ENCODE measurements around the gene APLF.
A peak's percentile ranks its signal among the peaks of the same experiment; 100 is the strongest.
"Not testable (repeated sequence)": the region's sequence is repeated elsewhere in the genome, so short reads cannot be mapped to it uniquely, and the experiment has no call there.

APLF gene

DNA sequence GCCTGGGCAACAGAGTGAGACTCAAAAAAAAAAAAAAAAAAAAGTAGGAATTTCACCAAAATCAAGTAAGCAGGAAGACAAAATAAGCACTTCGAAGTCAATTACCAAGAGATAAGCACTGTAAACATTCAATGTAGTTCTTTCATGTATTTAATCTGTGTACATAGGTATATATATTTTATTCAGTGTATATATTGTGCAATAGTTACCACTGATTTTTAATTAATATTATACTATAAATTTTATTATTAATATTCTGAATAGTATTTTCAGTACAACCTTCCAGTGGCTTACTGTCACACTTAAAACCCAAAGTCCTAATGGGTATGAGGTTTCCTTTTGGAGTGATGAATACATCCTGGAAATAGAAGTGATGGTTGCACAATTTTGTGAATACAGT, 9.1 kb downstream of the APLF start:
- no peak for DNase-seq (ENCODE audit: low spot score)

DNA sequence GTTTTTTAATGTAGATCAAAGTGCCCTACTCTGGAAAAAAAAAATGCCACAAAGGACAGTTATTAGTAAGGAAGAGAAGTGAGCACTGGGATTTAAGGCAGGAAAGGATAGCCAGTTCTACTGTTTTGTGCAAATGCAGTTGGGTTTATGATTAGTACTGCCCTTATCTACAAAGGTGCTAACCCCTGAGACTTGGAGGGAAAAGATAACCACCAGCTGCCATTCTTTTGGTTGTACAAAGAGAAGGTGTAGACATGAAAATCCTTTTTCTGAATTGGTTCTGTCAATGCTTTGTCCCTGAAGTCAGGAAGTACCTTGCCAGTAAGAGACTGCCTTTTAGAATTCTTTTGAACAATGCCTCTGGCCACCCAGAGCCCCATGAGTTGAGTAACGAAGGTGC, 11.3 kb downstream of the APLF start:
- DNase-seq (ENCODE audit: low spot score): no peak

DNA sequence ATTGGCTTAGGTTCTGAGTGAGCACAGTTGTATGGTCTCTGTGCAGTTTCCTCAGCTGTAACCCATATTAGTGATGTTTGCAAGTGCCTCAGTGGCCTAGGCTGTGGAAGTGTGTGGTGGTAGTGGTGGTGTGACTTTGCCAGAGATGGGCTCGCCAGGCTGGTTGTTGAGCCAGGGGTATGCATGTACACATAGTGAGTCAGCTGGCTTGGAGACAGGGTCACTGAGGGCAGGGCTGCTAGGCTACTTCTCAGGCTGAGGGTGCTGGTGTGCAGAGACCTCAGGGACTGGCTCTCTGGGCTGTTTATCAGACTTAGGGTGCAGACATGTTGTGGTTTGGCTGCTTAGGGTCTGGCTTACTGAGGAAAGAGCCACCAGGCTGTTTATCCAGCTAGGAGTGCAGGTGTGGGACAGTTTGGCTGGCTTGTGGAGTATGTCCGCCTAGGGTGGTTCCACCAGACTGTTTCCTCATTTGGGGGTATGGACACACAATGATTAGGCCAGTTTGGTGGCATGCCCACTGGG, 15.0 kb downstream of the APLF start:
- DNase-seq (ENCODE audit: low spot score): no peak

- DNase-seq (ENCODE audit: low spot score): no peak
These were observed 15.6 kb downstream of the APLF start for GRCh38 chr2:68483011-68483410.

GRCh38 chr2:68487773-68488355, 20.5 kb downstream of the APLF start:
- peak; percentile 34 for DNase-seq (ENCODE audit: low spot score)

- not testable (repeated sequence) for DNase-seq (ENCODE audit: low spot score)
These were observed 21.2 kb downstream of the APLF start for GRCh38 chr2:68488605-68489004.

DNA sequence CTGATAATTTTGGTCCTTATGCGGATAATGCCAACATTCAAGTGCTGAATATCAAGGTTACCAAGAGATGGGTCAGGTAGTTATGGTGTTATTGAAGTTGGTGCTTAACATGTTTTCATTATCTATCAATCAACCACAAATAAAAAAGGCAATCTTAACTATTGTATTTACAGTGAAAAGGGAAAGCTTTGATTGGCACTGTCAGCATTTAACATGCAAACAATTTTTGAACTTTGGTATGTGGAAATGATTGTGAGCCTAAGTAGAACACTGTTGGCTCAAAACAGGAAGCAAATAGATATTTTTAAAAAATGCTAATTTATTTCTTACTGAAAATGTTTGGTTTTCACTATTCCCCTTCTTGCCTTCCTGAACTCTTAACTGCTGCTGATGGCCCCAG, 21.9 kb downstream of the APLF start:
- DNase-seq (ENCODE audit: low spot score): no peak

DNA sequence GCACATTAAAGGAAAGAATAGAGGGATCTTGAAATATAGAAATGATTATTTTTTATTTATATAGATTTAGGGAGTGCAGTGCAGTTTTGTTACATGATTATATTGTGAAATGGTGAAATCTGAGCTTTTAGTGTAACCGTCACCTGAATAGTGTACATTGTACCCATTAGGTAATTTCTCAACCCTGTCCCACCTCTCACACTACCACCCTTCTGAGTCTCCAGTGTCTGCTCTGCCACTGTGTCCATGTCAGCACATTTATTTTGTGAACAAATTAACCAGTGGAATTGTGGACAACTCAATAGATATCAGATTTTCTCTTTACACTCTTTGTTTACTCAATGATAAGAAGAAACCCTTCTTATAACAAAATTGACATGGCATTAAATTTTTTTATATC, 24.2 kb downstream of the APLF start:
- no peak for DNase-seq (ENCODE audit: low spot score)

GRCh38 chr2:68499133-68499532, 31.7 kb downstream of the APLF start:
- no peak for DNase-seq (ENCODE audit: low spot score)

GRCh38 chr2:68500649-68501048, 33.3 kb downstream of the APLF start:
- no peak for DNase-seq (ENCODE audit: low spot score)

- DNase-seq (ENCODE audit: low spot score): no peak
These were observed 34.4 kb downstream of the APLF start for GRCh38 chr2:68501768-68502167.

DNA sequence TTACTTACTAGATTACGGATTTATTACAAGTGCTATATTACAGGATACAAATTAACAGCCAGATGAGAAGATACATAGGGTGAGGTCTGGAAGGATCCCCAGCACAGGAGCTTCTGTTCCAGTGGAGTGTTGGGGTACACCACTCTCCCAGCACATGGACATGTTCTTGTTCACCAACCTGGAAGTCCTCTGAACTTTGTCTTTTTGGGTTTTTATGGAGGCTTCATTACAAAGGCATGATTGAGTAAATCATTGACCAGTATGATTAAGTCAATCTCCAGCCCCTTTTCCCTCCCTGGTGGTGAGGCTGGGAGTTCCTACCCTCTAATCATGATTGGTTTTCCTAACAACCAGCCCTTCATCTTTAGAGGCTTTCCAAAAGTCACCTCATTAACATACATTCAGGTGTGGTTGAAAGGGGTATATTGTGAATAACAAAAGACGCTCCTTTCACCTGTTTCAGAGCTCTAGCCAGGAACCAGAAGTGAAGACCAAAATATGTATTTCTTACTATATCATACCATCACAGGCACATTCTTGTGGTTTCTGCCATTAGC, 38.3 kb downstream of the APLF start:
- no peak for DNase-seq (ENCODE audit: low spot score)

- no peak for DNase-seq (ENCODE audit: low spot score)
These were observed 38.8 kb downstream of the APLF start for GRCh38 chr2:68506170-68506569.

GRCh38 chr2:68512326-68512725, 44.9 kb downstream of the APLF start:
- DNase-seq (ENCODE audit: low spot score): no peak

DNA sequence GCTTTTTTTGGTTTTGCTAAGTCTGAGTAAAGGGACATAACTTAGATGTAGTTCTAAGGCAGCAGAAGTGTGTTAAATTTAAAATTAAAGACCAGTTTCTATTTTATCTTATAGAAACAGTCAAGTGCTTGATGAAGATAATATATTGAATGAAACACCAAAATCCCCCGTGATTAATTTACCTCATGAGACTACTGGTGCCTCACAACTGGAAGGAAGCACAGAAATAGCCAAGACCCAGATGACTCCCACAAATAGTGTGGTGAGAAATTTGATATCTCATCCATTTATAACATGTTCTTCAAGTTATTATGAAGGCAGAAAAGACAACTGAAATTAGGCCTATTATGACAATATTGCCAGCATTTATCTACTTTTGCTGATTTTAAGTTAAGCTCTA, 45.6 kb downstream of the APLF start:
- no peak for DNase-seq (ENCODE audit: low spot score)

DNA sequence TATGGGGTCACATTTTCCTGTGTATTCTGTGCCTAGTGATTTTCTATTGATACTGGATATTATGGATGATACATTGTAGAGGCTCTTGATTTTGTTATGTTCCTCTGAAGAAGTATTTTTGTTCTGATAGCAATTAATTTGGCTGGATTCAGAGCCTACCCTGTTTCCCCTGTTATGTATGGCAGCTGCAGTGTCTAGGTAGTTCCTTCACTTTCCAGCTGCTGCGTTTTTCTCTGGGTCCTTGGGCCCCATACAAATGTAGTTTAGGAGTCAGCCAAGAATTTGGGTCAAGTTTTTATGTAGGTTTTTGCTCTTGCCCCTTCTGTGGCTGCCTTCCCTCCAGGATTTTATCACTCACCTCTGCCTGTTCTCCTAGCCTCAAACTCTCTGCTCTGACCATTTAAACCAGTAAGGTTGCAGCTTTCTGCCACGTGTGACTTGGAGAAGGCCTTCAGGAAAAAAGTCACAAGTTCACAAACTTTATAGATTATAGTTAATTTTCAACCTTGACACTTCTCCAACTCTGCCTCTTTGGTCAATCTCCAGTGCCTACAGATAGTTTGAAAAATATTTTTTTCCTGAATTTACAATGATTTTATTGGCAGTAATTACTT, 47.0 kb downstream of the APLF start:
- no peak for DNase-seq (ENCODE audit: low spot score)

- no peak for DNase-seq (ENCODE audit: low spot score)
These were observed 48.9 kb downstream of the APLF start for GRCh38 chr2:68516051-68516955.

DNA sequence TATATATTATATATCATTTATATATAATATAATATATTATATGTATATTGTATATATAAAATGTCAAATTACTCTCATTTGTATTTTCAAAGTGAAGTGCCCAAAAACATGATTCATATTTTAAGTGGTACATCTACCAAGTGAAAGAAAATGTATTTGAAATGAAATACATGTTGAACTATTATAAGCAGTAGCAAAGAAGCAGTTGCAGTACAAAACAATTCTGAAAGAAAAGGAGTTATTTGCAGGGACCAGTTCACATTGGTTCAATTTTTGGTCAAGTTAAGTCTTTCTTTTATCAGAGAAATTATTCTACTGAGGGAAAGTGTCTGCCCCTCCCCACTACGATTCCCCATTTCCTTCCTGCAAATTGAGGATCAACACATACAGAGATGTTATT, 51.9 kb downstream of the APLF start:
- DNase-seq (ENCODE audit: low spot score): no peak

DNA sequence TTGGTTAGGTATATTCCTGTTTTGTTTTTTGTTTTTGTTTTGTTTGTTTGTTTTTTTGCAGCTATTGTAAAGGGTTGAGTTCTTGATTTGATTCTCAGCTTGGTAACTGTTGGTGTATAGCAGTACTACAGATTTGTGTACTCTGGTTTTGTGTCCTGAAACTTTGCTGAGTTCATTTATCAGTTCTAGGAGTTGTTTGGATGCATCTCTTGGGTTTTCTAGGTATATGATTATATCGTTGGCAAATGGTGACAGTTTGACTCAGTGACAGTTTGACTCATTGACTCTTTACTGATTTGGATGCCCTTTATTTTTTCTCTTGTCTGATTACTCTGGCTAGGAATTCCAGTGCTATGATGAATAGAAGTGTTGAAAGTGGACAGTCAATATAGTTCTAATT, 53.7 kb downstream of the APLF start:
- no peak for DNase-seq (ENCODE audit: low spot score)

- not testable (repeated sequence) for DNase-seq (ENCODE audit: low spot score)
These were observed 59.6 kb downstream of the APLF start for GRCh38 chr2:68526943-68527342.

- not testable (repeated sequence) for DNase-seq (ENCODE audit: low spot score)
These were observed 60.1 kb downstream of the APLF start for GRCh38 chr2:68527343-68528081.

DNA sequence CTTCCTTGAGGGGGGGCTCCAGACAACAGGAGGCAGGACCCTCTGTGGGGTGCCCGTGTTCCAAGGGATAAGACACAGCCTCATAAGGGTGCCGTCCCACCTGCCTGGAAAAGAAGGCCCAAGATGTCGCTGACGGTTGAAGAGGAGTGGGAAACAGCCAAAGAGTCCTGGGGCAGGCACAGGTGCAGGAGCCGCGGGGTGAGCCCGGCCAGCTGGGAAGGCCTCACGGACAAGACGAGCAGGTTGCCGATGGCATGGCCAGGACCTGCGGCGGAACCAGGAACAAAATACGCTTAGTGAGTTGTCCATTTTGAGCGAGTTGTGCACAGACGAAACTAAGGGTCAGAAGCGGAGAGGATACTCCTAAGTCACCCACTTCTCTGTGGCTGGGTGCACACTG, 61.8 kb downstream of the APLF start:
- DNase-seq (ENCODE audit: low spot score): not testable (repeated sequence)

All from CD4-positive, alpha-beta T cell treated with Interleukin-2 at 100 ng/mL for 4 hours (primary cell).